Endothelial cell of umbilical vein (primary cell): ENCODE measurements around the gene INKA2. TPM values are rescaled to one million over a fixed set of nuclear protein-coding genes. Genes with fewer than 3 reads are reported as not detected.

Experiments used
- BruUV-seq: library from RNA; stranded (reverse); fragments of 400-500 nt; replicated peaks from 2 replicates; lab custom pipeline; 2021; lab: Mats Ljungman, UMichigan
- CTCF ChIA-PET: fragments of 300-600, 350-600 bp; sonication (Branson Sonifier 250); formaldehyde crosslinking; loops from one replicate; lab custom pipeline; 2021; ENCODE audit warnings: antibody characterized with exemption, inconsistent platforms; lab: Charles Lee
- POLR2A ChIA-PET: fragments of 300-600, 350-600 bp; sonication (Branson Sonifier 250); formaldehyde crosslinking; loops from one replicate; lab custom pipeline; 2021; ENCODE audit warnings: antibody characterized with exemption, inconsistent platforms; lab: Charles Lee
- DNase-seq: peaks from one replicate; pipeline ENCODE4 v3.0.0-alpha.2; 2011; ENCODE audit warnings: low read depth, low spot score
- FAIRE-seq: peaks from 2 replicates; lab custom pipeline; 2011; peaks lifted over from hg19 to GRCh38; lab: Jason Lieb, UNC
- H2AFZ ChIP-seq: 2 replicates; pipeline ENCODE4 v1.6.0; 2012; ENCODE audit warnings: low read depth, low read length, control low read depth, inconsistent platforms
- H3K27ac ChIP-seq: 2 replicates; pipeline ENCODE4 v1.5.1; 2011; ENCODE audit warnings: low read depth, mild to moderate bottlenecking, control low read depth, low read length, moderate library complexity; ENCODE audit not compliant: insufficient read depth
- H3K27me3 ChIP-seq, 2 experiments: 2 replicates each; pipeline versions ENCODE4 v1.6.0 to v1.6.1; 2011; ENCODE audit warnings: low read length in 2 of 2, mixed read lengths in 1 of 2; ENCODE audit not compliant: control insufficient read depth in 2 of 2, insufficient read depth in 2 of 2
- H3K36me3 ChIP-seq, 2 experiments: 2 replicates in 1 of 2; 3 replicates in 1 of 2; pipeline ENCODE4 v1.5.1; 2011; ENCODE audit warnings: low read length in 2 of 2, mild to moderate bottlenecking in 1 of 2, moderate library complexity in 1 of 2; ENCODE audit not compliant: control insufficient read depth in 2 of 2, insufficient read depth in 2 of 2; ENCODE audit errors: extremely low read depth in 1 of 2
- H3K4me1 ChIP-seq: 3 replicates; pipeline ENCODE4 v1.5.1; 2011; ENCODE audit warnings: mild to moderate bottlenecking, low read length; ENCODE audit not compliant: control insufficient read depth, insufficient read depth; ENCODE audit errors: extremely low read depth
- H3K4me2 ChIP-seq: 2 replicates; pipeline ENCODE4 v1.6.1; 2011; ENCODE audit warnings: low read length, control low read depth, mixed read lengths; ENCODE audit not compliant: insufficient read depth
- H3K4me3 ChIP-seq, 3 experiments: fragments of 200-600 bp in 1 of 3; sonication (generic), shearing (Covaris generic) in 1 of 3; replicated peaks in 1 of 3; 2 replicates each; pipeline ENCODE4 v1.5.1; 2011 to 2016; ENCODE audit warnings: control low read depth in 3 of 3, low read length in 3 of 3, mild to moderate bottlenecking in 2 of 3, inconsistent platforms in 1 of 3, low read depth in 1 of 3, moderate library complexity in 1 of 3; ENCODE audit not compliant: insufficient read depth in 1 of 3
- H3K79me2 ChIP-seq: 2 replicates; pipeline ENCODE4 v1.6.0; 2012; ENCODE audit warnings: low read length, inconsistent platforms; ENCODE audit not compliant: control insufficient read depth, insufficient read depth
- H3K9ac ChIP-seq: replicated peaks from 2 replicates; pipeline ENCODE3; 2011; ENCODE audit warnings: low read length, control low read depth; ENCODE audit not compliant: insufficient read depth; ENCODE audit errors: extremely low read depth
- H3K9me1 ChIP-seq: replicated peaks from 3 replicates; pipeline ENCODE4 v1.6.0; 2011; ENCODE audit warnings: mild to moderate bottlenecking, low read length; ENCODE audit not compliant: control insufficient read depth, insufficient read depth; ENCODE audit errors: extremely low read depth
- H3K9me3 ChIP-seq: replicated peaks from 2 replicates; pipeline ENCODE4 v1.5.1; 2012; ENCODE audit warnings: low read length, inconsistent platforms; ENCODE audit not compliant: control insufficient read depth, insufficient read depth
- H4K20me1 ChIP-seq: replicated peaks from 2 replicates; pipeline ENCODE3; 2011; ENCODE audit warnings: mild to moderate bottlenecking, low read length; ENCODE audit not compliant: control insufficient read depth, insufficient read depth; ENCODE audit errors: extremely low read depth
- EZH2 ChIP-seq: IDR thresholded peaks from 2 replicates; pipeline ENCODE4 v1.6.1; 2012; ENCODE audit warnings: borderline replicate concordance, low read depth, mild to moderate bottlenecking, moderate library complexity, low read length, inconsistent platforms; ENCODE audit not compliant: severe bottlenecking
- FOS ChIP-seq: IDR thresholded peaks from 2 replicates; pipeline ENCODE4 v1.6.1; 2011; ENCODE audit warnings: mild to moderate bottlenecking, low read length, moderate library complexity, borderline replicate concordance; ENCODE audit not compliant: insufficient read depth
- GATA2 ChIP-seq: IDR thresholded peaks from 2 replicates; pipeline ENCODE4 v1.7.0; 2011; ENCODE audit warnings: low read depth, mild to moderate bottlenecking, moderate library complexity, mixed read lengths, low read length; ENCODE audit not compliant: insufficient read length, insufficient read depth
- JUN ChIP-seq: IDR thresholded peaks from 2 replicates; pipeline ENCODE4 v1.6.1; 2011; ENCODE audit warnings: borderline replicate concordance, low read depth; ENCODE audit not compliant: insufficient read length, insufficient read depth
- MAX ChIP-seq: IDR thresholded peaks from 2 replicates; pipeline ENCODE4 v1.6.1; 2011; ENCODE audit not compliant: insufficient read depth, insufficient read length
- MYC ChIP-seq: IDR thresholded peaks from one replicate; pipeline ENCODE4 v1.6.1; 2011; ENCODE audit warnings: mild to moderate bottlenecking, low read depth, low read length
- POLR2A ChIP-seq: IDR thresholded peaks from 2 replicates; pipeline ENCODE4 v1.6.1; 2012; ENCODE audit warnings: low read depth, mild to moderate bottlenecking, control low read depth, low read length
- POLR2AphosphoS5 ChIP-seq: IDR thresholded peaks from 2 replicates; pipeline ENCODE4 v1.6.1; 2012; ENCODE audit warnings: low read depth, mild to moderate bottlenecking, control low read depth, low read length, moderate library complexity; ENCODE audit not compliant: insufficient read depth
- dilution Hi-C: fragments of 300-500 bp; cut with MboI; formaldehyde crosslinking; loops from one replicate; pipeline ENCODE4 v1.15.0; 2019; ENCODE audit warnings: low sequenced_read_pairs; ENCODE audit not compliant: extremely low pct_ligation_motif_present
- intact Hi-C: fragments of 100-400 bp; cut with micrococcal nuclease; formaldehyde crosslinking; loops from one replicate; pipeline ENCODE4 v1.10.0; 2022
- polyA plus RNA-seq, 4 experiments: library from polyadenylated mRNA; depleted of rRNA in 3 of 4; stranded (reverse) in 3 of 4; unstranded in 1 of 4; fragments of >200 nt; gene quantifications; 2 replicates each; pipeline versions ENCODE4 v1.2.1 to v1.2.3, GENCODE V29; 2011 to 2012; ENCODE audit warnings: missing spikeins in 1 of 4
- total RNA-seq: library from RNA; stranded (reverse); gene quantifications from 2 replicates; pipeline ENCODE4 v1.2.3, GENCODE V29; 2021
- TF ChIP-seq, protein P1 (sequence below), 2 donors: IDR thresholded peaks; 1 replicate in 1 of 2; 2 replicates in 1 of 2; pipeline ENCODE4 v1.5.1; 2011; ENCODE audit warnings: low read length in 2 of 2, mild to moderate bottlenecking in 2 of 2, moderate library complexity in 2 of 2, control low read depth in 1 of 2, inconsistent platforms in 1 of 2, low read depth in 1 of 2; ENCODE audit not compliant: insufficient read depth in 1 of 2; ENCODE audit errors: extremely low read depth in 1 of 2

The INKA2 gene
- total and polyA plus RNA-seq, 2 donors (not counting 3 experiments of a cell fraction or from before 2014, with no cell fraction given): 2.4 to 7.8 TPM

DNA sequence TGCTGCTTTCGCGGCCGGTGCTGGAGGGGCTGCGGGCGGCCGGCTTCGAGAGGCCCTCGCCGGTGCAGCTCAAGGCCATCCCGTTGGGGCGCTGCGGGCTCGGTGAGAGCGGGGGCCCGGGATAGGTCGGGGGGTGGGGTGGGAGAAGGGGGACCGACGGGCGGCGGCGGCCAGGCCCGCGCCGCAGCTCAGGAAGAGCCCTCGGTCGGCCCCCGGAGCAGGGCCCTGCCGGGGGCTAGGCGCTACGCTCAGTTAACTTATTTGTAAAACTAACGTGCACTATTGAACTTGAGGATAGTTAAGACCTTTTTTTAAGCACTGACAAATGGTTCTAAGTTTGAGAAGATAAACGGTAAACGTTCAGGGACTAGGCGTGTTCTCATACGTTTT, 16.9 kb upstream of the INKA2 start:
- H3K4me3 ChIP-seq: peak overlapping the region; percentile 80 to 91 (median 82)
- H2AFZ ChIP-seq: peak overlapping the region; percentile 24
- peak overlapping the region; percentile 88 for H3K9ac ChIP-seq
- peak overlapping the region; percentile 90 for H3K27ac ChIP-seq
- H3K36me3 ChIP-seq: peaks cover 0 to 9% of the 10 kb centered on the region in 2 experiments
- no peaks in the 10 kb centered on the region for H4K20me1 ChIP-seq
- no peak for TF ChIP-seq EZH2
- H3K27me3 ChIP-seq: no peaks in the 10 kb centered on the region
- H3K4me1 ChIP-seq: peaks cover 30% of the 10 kb centered on the region
- BruUV-seq: no TSS peak
- FAIRE-seq (no peak), DNase-seq (no peak)
- intact Hi-C loops (no loop called here), dilution Hi-C loops (no loop called here)
- H3K9me3 ChIP-seq: no peaks in the 10 kb centered on the region
- H3K9me1 ChIP-seq: no peaks in the 10 kb centered on the region
- H3K79me2 ChIP-seq: peaks cover 36% of the 10 kb centered on the region
- ChIA-PET POLR2A (no interaction called here), CTCF (interaction anchor here (1.1 to 4.4 kb wide), 7 partner anchors 9 to 274 kb away, joined by 3 to 45 read pairs (median 5); no protein-coding TSS in a partner anchor)
- H3K4me2 ChIP-seq: peak overlapping the region; percentile 97

- dilution Hi-C loops: no loop called here
- TF ChIP-seq GATA2: no peak
- peak; percentile 82 for TF ChIP-seq MAX
- TF ChIP-seq FOS: peak; percentile 3
- no peak for TF ChIP-seq JUN
- TF ChIP-seq EZH2: no peak
- TF ChIP-seq MYC: no peak
- TF ChIP-seq, protein P1, sequence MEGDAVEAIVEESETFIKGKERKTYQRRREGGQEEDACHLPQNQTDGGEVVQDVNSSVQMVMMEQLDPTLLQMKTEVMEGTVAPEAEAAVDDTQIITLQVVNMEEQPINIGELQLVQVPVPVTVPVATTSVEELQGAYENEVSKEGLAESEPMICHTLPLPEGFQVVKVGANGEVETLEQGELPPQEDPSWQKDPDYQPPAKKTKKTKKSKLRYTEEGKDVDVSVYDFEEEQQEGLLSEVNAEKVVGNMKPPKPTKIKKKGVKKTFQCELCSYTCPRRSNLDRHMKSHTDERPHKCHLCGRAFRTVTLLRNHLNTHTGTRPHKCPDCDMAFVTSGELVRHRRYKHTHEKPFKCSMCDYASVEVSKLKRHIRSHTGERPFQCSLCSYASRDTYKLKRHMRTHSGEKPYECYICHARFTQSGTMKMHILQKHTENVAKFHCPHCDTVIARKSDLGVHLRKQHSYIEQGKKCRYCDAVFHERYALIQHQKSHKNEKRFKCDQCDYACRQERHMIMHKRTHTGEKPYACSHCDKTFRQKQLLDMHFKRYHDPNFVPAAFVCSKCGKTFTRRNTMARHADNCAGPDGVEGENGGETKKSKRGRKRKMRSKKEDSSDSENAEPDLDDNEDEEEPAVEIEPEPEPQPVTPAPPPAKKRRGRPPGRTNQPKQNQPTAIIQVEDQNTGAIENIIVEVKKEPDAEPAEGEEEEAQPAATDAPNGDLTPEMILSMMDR (IDR thresholded peaks at IDR 0.05; ENCODE audit: extremely low read depth in 1 of 2, insufficient read depth in 1 of 2, low read depth in 1 of 2, low read length in 2 of 2): peak; percentile 82 to 83
- peak; percentile 97 for TF ChIP-seq POLR2AphosphoS5
- peak; percentile 95 for TF ChIP-seq POLR2A
- POLR2A ChIA-PET: no interaction called here
These were observed 16.3 kb upstream of the INKA2 start, which contains the start of gene DDX20 for GRCh38 chr1:111755331-111756123. DDX20 (plus strand) TSS chr1:111755901; CDS start chr1:111755925, 24 bp downstream.

More at GRCh38 chr1:111755331-111756123, 16.3 kb upstream of the INKA2 start, which contains the start of gene DDX20:
- H3K9ac ChIP-seq: peak within 1 kb of the TSS; percentile 88
- intact Hi-C loops: loop anchor here (1.0 to 2.0 kb wide), 7 partner anchors 15 to 306 kb away; partner anchors contain the start of genes ATP5PB, RAP1A and WDR77
- H3K36me3 ChIP-seq: peaks cover 0 to 6% of the 10 kb centered on the region in 2 experiments
- peak within 1 kb of the TSS; percentile 90 for H3K27ac ChIP-seq
- peaks cover 24% of the 10 kb centered on the region for H3K4me1 ChIP-seq
- H3K9me3 ChIP-seq: no peaks in the 10 kb centered on the region
- H3K4me2 ChIP-seq: peak within 1 kb of the TSS; percentile 97
- CTCF ChIA-PET: interaction anchor here (0.9 to 4.4 kb wide), 11 partner anchors 10 to 274 kb away, joined by 3 to 45 read pairs (median 8); partner anchors contain the start of gene INKA2
- BruUV-seq: no TSS peak
- H2AFZ ChIP-seq: peak within 1 kb of the TSS; percentile 68
- peaks cover 35% of the 10 kb centered on the region for H3K79me2 ChIP-seq
- H3K9me1 ChIP-seq: no peaks in the 10 kb centered on the region
- H3K27me3 ChIP-seq: no peaks in the 10 kb centered on the region
- FAIRE-seq: peak; percentile 87
- H3K4me3 ChIP-seq: peak within 1 kb of the TSS; percentile 80 to 91 (median 82)
- DNase-seq: peak; percentile 96
- no peaks in the 10 kb centered on the region for H4K20me1 ChIP-seq
